ENCODE results near the gene AMY2A. TPM values are rescaled to one million over a fixed set of nuclear protein-coding genes. Genes with fewer than 3 reads are reported as not detected.

AMY2A gene
- not detected in 2 replicates for total RNA-seq

DNA sequence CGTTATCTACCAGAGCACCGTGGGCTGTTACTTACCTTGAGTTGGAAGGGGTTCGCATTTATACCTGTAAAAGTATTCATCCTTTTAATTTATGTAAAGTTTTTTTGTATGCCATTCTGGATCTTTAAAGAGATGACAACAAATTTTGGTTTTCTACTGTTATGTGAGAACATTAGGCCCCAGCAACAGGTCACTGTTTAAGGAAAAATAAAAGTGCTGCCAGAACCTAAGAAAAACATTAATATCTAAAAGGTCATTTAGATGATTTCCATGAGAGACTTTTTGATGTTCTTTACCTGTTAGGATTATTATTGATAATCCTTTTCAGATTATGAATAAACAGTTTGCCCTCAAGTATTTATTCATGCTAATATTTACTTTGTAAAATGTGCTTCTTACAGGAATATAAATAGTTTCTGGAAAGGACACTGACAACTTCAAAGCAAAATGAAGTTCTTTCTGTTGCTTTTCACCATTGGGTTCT, at the start of gene AMY2A:
Gene AMY2A, plus strand, starts transcription at position 434 of the 484 bp plus-strand sequence. Its CDS starts 14 bp downstream, at position 448.

DNA sequence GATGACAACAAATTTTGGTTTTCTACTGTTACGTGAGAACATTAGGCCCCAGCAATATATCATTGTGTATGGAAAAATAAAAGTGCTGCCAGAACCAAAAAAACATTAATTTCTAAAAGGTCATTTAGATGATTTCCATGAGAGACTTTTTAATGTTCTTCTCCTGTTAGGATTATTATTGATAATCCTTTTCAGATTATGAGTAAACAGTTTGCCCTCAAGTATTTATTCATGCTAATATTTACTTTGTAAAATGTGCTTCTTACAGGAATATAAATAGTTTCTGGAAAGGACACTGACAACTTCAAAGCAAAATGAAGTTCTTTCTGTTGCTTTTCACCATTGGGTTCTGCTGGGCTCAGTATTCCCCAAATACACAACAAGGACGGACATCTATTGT, 45.9 kb upstream of the AMY2A start, which contains the start of gene AMY2B:
Gene AMY2B, plus strand, starts transcription at position 301 of the 400 bp plus-strand sequence. Its CDS starts 14 bp downstream, at position 315.

DNA sequence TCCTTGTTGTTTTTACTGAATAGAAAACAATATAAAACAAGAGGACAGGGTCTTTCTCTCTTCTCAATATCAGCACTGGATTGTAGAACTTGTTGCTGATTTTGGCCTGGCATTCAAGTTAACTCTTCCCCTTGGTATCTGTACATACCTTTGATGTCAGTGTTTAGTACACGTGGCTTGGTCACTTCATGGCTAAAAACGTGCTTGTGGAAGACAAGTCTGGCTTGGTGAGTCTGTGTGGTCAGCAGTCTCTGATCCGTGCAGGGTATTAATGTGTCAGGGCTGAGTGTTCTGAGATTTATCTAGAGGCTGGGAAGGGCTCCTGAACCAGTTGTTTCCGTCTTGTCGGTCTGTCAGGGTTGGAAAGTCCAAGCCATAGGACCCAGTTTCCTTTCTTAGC, 38.2 kb downstream of the AMY2A start, which contains the start of gene AMY1A:
Gene AMY1A, plus strand, starts transcription at position 301 of the 400 bp plus-strand sequence. CDS start 571 bp downstream, outside the sequence.

Other genes starting within 250 kb of the AMY2A start
- gene RNPC3, start 91.7 kb upstream of the AMY2A start, total RNA-seq, result 5.0 and 6.4 TPM in 2 replicates
- 3.7 and 4.6 TPM in 2 replicates for gene AMY2B, start 45.8 kb upstream of the AMY2A start, total RNA-seq
- gene AMY1A, start 38.3 kb downstream of the AMY2A start, total RNA-seq, result not detected in 2 replicates
- gene AMY1B, start 78.8 kb downstream of the AMY2A start, total RNA-seq, result not detected in 2 replicates
- gene AMY1C, start 132.5 kb downstream of the AMY2A start, total RNA-seq, result not detected in 2 replicates

All from pericardium fibroblast (primary cell).